GM12874 (cell line): ENCODE measurements around the gene MTG1.

ENCODE experiments used
- TF ChIP-seq, protein P1 (sequence below): IDR thresholded peaks from 2 replicates; pipeline ENCODE4 v1.5.1; 2011; ENCODE audit warnings: low read depth, mild to moderate bottlenecking, control low read depth, low read length, moderate library complexity; ENCODE audit not compliant: insufficient read depth

MTG1 gene

DNA sequence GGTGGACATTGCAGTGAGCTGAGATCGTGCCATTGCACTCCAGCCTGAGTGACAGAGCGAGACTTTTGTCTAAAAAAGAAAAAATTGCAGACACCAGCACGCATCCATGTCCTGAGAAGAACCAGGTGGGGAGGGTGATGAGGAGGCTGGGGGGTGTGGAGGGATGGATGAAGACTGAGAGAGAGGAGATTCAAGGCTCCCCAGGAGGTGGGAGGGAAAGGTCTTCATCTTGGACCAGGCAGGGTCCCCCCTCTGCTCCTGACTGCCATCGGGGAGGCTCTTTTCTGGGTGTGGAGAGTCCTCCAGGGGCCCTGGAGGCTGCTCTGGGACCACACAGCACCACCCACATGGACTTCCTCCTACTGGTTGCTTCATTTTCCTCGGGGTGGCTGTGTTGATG lies 61.2 kb downstream of the MTG1 start:
- TF ChIP-seq, protein P1, sequence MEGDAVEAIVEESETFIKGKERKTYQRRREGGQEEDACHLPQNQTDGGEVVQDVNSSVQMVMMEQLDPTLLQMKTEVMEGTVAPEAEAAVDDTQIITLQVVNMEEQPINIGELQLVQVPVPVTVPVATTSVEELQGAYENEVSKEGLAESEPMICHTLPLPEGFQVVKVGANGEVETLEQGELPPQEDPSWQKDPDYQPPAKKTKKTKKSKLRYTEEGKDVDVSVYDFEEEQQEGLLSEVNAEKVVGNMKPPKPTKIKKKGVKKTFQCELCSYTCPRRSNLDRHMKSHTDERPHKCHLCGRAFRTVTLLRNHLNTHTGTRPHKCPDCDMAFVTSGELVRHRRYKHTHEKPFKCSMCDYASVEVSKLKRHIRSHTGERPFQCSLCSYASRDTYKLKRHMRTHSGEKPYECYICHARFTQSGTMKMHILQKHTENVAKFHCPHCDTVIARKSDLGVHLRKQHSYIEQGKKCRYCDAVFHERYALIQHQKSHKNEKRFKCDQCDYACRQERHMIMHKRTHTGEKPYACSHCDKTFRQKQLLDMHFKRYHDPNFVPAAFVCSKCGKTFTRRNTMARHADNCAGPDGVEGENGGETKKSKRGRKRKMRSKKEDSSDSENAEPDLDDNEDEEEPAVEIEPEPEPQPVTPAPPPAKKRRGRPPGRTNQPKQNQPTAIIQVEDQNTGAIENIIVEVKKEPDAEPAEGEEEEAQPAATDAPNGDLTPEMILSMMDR = no peak

DNA sequence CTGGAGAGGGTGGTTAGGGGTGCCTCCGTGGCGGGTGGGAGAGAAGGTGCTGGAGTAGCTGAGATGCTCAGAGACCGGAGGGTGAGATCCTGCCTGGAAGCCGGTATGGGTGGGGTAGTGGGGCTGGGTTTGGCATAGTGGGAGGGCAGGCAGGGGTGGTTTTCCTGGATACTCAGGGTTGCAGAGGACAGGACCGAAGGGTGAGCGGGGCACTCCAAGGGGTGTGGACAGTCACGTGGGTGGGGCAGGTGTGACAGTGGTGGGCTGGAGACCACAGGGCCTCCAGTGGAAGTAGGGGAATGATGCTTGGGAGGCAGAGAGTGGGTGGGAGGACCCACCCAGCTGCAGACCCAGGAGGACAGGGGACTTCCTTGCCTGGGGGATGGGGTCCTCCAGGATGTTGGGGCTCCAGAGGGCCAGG lies 61.7 kb downstream of the MTG1 start:
- TF ChIP-seq, protein P1 = no peak

DNA sequence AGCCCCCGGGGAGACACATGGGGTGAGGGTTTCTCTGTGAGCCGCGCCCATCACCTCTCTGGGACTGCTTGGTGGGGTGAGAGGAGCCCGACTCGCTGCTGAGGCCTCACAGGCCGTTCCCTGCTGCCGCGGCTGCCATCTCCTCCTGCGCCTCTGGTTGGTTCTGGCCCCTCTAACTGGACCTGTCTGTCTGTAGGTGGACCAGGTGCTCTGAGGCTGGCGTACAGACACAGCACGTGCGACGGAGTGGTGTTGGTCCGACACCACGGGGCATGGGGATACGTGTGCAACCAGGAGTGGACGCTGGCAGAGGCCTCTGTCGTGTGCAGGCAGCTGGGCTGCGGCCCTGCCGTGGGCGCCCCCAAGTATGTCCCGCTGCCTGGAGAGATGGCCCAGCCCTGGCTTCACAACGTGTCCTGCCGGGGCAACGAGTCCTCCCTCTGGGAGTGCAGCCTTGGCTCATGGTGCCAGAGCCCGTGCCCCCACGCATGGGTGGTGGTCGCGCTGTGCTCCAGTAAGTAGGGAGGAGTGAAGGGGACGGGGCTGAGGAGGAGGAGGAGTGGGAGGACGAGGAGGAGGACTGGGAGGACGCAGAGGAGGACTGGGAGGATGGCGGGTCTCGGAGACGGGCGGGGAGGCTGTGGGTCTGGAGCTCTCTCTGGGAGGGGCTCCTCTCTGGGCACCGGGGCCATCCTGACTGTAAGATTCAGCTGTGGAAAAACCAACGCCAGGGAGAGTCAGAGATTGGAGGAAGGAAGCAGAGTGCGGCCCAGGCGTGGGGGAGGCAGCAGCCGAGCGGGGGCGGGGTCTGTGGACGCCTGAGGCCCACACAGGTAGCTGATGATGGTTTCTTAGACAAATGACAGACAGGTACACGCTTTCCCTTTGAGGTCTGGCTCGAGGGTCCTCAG lies 62.3 kb downstream of the MTG1 start:
- TF ChIP-seq, protein P1 = no peak

DNA sequence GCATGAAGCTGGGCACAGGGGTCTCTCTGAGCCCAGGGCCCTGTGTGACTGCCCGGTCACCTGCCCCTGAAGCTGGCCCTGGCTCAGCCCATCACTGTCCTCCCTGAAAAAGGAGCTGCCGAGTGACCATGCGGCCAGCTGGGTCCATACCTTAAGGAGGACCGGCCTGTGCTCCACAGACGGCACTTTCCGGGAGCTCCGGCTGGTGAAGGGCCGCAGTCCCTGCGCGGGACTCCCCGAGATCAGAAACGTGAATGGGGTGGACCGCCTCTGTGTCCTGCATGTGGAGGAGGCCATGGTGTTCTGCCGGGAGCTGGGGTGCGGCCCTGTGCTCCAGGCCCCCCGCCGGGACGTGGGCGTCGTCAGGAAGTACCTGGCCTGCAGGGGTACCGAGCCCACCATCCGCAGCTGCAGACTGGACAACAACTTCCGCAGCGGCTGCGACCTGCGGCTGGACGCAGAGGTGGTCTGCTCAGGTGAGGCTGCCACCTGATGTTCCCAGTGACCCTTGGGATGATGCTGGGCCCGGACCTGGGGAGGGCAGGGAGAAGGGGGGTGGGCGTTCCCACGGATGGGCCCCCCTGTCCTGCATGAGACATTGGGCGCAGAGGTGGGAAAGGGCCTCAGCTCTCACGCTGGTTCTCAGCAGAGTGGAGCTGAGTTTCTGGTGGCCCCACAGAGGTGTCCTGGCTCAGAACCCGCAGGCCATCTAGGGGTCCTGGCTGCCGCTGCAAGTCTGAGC lies 63.3 kb downstream of the MTG1 start:
- TF ChIP-seq, protein P1 = no peak

DNA sequence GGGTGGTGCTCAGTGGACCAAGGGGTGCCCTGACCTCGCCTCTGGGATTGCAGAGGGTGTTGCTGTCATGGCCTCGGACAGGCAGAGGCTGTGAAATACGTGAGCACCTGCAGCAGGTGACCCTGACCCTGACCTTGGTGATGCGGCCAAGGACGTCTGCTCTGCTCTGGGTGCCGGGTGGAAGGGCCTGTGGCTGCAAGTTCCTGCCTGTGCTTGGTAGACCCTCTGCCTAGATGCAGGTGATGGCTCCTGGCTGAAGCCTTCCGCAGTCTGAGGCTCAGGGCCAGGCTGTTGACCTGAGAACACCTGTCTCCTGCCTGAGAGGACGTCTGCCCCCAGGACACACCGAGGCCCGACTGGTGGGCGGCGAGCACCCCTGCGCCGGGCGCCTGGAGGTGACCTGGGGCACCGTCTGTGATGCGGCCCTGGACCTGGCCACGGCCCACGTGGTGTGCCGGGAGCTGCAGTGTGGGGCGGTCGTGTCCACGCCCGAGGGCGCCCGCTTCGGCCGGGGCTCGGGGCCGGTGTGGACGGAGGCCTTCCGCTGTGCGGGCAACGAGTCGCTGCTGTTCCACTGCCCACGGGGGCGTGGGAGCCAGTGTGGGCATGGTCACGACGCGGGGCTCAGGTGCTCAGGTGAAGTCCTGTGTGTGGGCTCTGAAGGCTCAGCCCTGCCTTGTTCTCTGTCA lies 64.2 kb downstream of the MTG1 start:
- TF ChIP-seq, protein P1 = no peak

DNA sequence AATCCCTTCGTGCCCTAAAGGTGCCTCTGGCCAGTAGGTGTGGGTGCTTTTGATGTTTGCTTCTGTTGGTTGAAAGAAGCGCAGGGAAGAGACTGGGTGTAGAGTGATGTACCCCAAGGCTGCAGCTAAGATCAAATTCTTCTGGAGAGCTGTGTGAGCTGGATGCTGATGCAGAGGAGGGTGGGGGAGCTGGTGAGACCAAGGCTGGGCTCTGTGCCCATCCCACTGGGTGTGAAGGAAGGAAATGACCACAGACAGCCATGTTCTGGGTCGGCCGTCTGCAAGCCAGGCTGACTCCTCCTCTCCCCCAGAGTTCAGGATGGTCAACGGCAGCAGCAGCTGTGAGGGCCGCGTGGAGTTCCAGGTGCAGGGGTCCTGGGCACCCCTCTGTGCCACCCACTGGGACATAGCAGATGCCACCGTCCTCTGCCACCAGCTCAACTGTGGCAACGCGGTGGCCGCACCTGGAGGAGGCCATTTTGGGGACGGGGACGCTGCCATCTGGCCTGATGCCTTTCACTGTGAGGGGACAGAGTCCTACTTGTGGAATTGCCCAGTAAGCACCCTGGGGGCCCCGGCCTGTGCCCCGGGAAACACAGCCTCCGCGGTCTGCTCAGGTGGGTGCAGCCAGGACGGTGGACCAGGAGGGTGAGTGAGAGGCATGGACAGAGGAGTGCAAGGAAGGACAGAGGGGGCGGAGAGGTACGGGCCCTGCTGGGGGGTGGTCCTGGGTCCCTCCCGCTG lies 64.9 kb downstream of the MTG1 start:
- TF ChIP-seq, protein P1 = no peak
